K562 (cell line): ENCODE measurements around the gene TOR1A. TPM values are rescaled to one million over a fixed set of nuclear protein-coding genes. Genes with fewer than 3 reads are reported as not detected.

Experiments used
- HDAC2 ChIP-seq: fragments of 450-650 bp; IDR thresholded peaks from 2 replicates; pipeline ENCODE4 v1.6.1; 2016; ENCODE audit warnings: mild to moderate bottlenecking
- RBBP5 ChIP-seq: fragments of 200-600 bp; sonication (generic); IDR thresholded peaks from 2 replicates; pipeline ENCODE4 v1.6.1; 2012; ENCODE audit warnings: borderline replicate concordance, mild to moderate bottlenecking, low read length, control low read depth, inconsistent platforms; ENCODE audit not compliant: insufficient read depth, poor library complexity, severe bottlenecking
- SMC3 ChIP-seq: conservative IDR thresholded peaks from 2 replicates; pipeline ENCODE4 v1.6.1; 2011; ENCODE audit warnings: low read depth, low read length, improper control_type of control experiment; ENCODE audit not compliant: insufficient read depth
- ZBTB1 ChIP-seq: sonication (generic); formaldehyde crosslinking; IDR thresholded peaks from 2 replicates; pipeline ENCODE4 v1.8.1; 2023; ENCODE audit warnings: missing genetic modification reagents, low read depth, mild to moderate bottlenecking, borderline replicate concordance
- ZNF57 ChIP-seq: fragments of 450-650 bp; formaldehyde crosslinking; IDR thresholded peaks from 2 replicates; pipeline ENCODE4 v1.4.0; 2020; ENCODE audit warnings: mild to moderate bottlenecking, moderate library complexity
- ZNF707 ChIP-seq: fragments of 250-450 bp; sonication (Bioruptor Pico); conservative IDR thresholded peaks from 2 replicates; pipeline ENCODE4 v1.8.0; 2022; ENCODE audit warnings: inconsistent platforms, mild to moderate bottlenecking, moderate library complexity
- polyA plus RNA-seq, 8 experiments: library from polyadenylated mRNA; depleted of rRNA in 4 of 8; stranded (reverse) in 5 of 8; unstranded in 3 of 8; fragments of >200 nt; fragmentation: Nextera tagmentation in 2 of 8; fragmentation: Illumina TruSeq in 1 of 8; extraction: Ambion mirVana in 2 of 8; extraction: Trizol in 1 of 8; gene quantifications; 2 replicates each; pipeline versions ENCODE4 v1.2.1 to v1.2.3, GENCODE V29; 2011 to 2014; ENCODE audit warnings: inconsistent platforms in 1 of 8, missing spikeins in 1 of 8
- total RNA-seq, 7 experiments: library from RNA; depleted of rRNA in 6 of 7; stranded (reverse); fragments of >200 nt in 6 of 7; fragmentation: Illumina TruSeq in 2 of 7; extraction: Trizol in 2 of 7; gene quantifications; 2 replicates each; pipeline versions ENCODE4 v1.2.1 to v1.2.3, GENCODE V29; 2011 to 2021; ENCODE audit warnings: low replicate concordance in 1 of 7
- TF ChIP-seq, protein P1 (sequence below), 2 experiments: IDR thresholded peaks; 2 replicates each; pipeline ENCODE4 v1.6.1; 2012; ENCODE audit warnings: improper control_type of control experiment in 2 of 2, low read depth in 2 of 2, low read length in 2 of 2, borderline replicate concordance in 1 of 2
- TF ChIP-seq, protein P2 (sequence below): sonication (generic); formaldehyde crosslinking; IDR thresholded peaks from 2 replicates; pipeline ENCODE4 v1.8.0; 2022; ENCODE audit warnings: mild to moderate bottlenecking, missing genetic modification reagents

Gene TOR1A
- total and polyA plus RNA-seq, 9 of the 15 experiments (the other 6 are each of a cell fraction or from before 2014, with no cell fraction given) = 4.5 to 85.8 (median 51.3) TPM

DNA sequence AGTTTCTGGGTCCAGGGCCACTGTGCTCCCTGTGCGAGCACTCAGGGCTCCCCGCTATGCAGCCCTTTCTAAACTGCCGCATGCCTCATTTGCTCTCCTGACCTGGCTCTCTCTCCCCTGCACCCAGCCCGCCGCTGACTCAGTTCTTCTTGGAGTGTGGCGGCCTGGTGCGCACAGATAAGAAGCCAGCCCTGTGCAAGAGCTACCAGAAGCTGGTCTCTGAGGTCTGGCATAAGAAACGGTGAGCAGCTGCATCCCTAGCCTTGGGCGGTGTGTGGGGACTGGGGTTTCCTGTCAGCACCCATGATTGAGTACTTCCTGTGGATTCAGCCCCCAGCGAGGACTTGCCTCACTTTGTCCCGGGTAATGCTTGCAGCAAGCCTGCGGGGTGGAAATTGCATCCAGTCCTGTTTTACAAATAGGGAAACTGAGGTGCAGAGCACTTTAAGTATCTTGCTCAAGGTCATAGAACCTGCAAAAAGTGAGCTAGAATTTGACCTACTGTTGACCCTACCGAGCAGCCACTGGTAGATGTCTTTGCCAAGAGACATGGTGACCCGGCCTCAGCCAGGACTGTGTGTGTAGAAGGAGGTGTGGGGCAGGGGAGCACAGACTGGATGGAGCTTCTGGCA is 39.2 kb upstream of the TOR1A start (continued):
- peak; percentile 99 for TF ChIP-seq HDAC2
- TF ChIP-seq SMC3 = peak; percentile 31; the same call in 1 of the 2 replicates
- no peak for TF ChIP-seq ZNF57 (CRISPR knock-in tag)
- TF ChIP-seq ZBTB1 (CRISPR knock-in tag) = peak; percentile 84; the same call in 1 of the 2 replicates
- TF ChIP-seq, protein P1, sequence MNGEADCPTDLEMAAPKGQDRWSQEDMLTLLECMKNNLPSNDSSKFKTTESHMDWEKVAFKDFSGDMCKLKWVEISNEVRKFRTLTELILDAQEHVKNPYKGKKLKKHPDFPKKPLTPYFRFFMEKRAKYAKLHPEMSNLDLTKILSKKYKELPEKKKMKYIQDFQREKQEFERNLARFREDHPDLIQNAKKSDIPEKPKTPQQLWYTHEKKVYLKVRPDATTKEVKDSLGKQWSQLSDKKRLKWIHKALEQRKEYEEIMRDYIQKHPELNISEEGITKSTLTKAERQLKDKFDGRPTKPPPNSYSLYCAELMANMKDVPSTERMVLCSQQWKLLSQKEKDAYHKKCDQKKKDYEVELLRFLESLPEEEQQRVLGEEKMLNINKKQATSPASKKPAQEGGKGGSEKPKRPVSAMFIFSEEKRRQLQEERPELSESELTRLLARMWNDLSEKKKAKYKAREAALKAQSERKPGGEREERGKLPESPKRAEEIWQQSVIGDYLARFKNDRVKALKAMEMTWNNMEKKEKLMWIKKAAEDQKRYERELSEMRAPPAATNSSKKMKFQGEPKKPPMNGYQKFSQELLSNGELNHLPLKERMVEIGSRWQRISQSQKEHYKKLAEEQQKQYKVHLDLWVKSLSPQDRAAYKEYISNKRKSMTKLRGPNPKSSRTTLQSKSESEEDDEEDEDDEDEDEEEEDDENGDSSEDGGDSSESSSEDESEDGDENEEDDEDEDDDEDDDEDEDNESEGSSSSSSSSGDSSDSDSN (IDR thresholded peaks at IDR 0.05; ENCODE audit: borderline replicate concordance in 1 of 2, low read depth in 2 of 2, low read length in 2 of 2) = peak; percentile 95 to 97
- TF ChIP-seq RBBP5 = peak; percentile 73
- TF ChIP-seq, protein P2, sequence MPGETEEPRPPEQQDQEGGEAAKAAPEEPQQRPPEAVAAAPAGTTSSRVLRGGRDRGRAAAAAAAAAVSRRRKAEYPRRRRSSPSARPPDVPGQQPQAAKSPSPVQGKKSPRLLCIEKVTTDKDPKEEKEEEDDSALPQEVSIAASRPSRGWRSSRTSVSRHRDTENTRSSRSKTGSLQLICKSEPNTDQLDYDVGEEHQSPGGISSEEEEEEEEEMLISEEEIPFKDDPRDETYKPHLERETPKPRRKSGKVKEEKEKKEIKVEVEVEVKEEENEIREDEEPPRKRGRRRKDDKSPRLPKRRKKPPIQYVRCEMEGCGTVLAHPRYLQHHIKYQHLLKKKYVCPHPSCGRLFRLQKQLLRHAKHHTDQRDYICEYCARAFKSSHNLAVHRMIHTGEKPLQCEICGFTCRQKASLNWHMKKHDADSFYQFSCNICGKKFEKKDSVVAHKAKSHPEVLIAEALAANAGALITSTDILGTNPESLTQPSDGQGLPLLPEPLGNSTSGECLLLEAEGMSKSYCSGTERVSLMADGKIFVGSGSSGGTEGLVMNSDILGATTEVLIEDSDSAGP (CRISPR knock-in tag) = no peak
- TF ChIP-seq ZNF707 = peak; percentile 71
- TF ChIP-seq, all 486 proteins: peak for 218
